MCF 10A (cell line): Measurements from ENCODE around the gene CHDH. TPM values are rescaled to one million over a fixed set of nuclear protein-coding genes. Genes with fewer than 3 reads are reported as not detected.

Experiments
- BruUV-seq: library from RNA; stranded (reverse); fragments of 400-500 nt; replicated peaks from 2 replicates; lab custom pipeline; 2021; lab: Mats Ljungman, UMichigan
- CTCF ChIA-PET: fragments of 300-600 bp; sonication (Branson Sonifier 250); formaldehyde crosslinking; extraction: SDS; loops from one replicate; lab custom pipeline; 2021; ENCODE audit warnings: antibody characterized with exemption, inconsistent platforms; lab: Yijun Ruan, JAX
- POLR2A ChIA-PET: fragments of 300-600, 350-650 bp; sonication (Branson Sonifier 250); formaldehyde crosslinking; extraction: SDS; loops from one replicate; lab custom pipeline; 2020; ENCODE audit warnings: antibody characterized with exemption, inconsistent platforms; lab: Yijun Ruan, JAX
- DNase-seq: peaks from one replicate; pipeline ENCODE4 v3.0.0-alpha.2; 2018; ENCODE audit not compliant: unreplicated experiment
- H3K27ac Mint-ChIP-seq: one replicate; pipeline ENCODE4 v1.8.0; 2022; ENCODE audit warnings: mild to moderate bottlenecking, low read depth, mixed read lengths; ENCODE audit not compliant: unreplicated experiment
- H3K27me3 Mint-ChIP-seq: one replicate; pipeline ENCODE4 v1.8.0; 2022; ENCODE audit warnings: mixed read lengths; ENCODE audit not compliant: insufficient read depth, unreplicated experiment
- H3K36me3 Mint-ChIP-seq: one replicate; pipeline ENCODE4 v1.8.0; 2022; ENCODE audit warnings: mild to moderate bottlenecking, moderate library complexity, mixed read lengths; ENCODE audit not compliant: insufficient read depth, unreplicated experiment
- H3K4me1 Mint-ChIP-seq: one replicate; pipeline ENCODE4 v1.8.0; 2022; ENCODE audit warnings: mixed read lengths; ENCODE audit not compliant: insufficient read depth, unreplicated experiment
- H3K4me3 Mint-ChIP-seq: one replicate; pipeline ENCODE4 v1.8.0; 2022; ENCODE audit warnings: mild to moderate bottlenecking, moderate library complexity, mixed read lengths; ENCODE audit not compliant: unreplicated experiment
- H3K9me3 Mint-ChIP-seq: one replicate; pipeline ENCODE4 v1.8.0; 2022; ENCODE audit warnings: mixed read lengths; ENCODE audit not compliant: unreplicated experiment
- intact Hi-C: fragments of 100-400 bp; cut with micrococcal nuclease; formaldehyde crosslinking; loops from 2 replicates; pipeline ENCODE4 v1.14.1; 2022
- total RNA-seq: library from RNA; stranded (reverse); gene quantifications from 2 replicates; pipeline ENCODE4 v1.2.3, GENCODE V29; 2022
- TF ChIP-seq, protein P1 (sequence below): fragments of 200-600 bp; IDR thresholded peaks from one replicate; pipeline ENCODE4 v1.8.0; 2022; ENCODE audit warnings: antibody characterized with exemption, mild to moderate bottlenecking; ENCODE audit not compliant: unreplicated experiment

CHDH gene
- total RNA-seq, 1 experiment from 2014 or later: 0.49 TPM

DNA sequence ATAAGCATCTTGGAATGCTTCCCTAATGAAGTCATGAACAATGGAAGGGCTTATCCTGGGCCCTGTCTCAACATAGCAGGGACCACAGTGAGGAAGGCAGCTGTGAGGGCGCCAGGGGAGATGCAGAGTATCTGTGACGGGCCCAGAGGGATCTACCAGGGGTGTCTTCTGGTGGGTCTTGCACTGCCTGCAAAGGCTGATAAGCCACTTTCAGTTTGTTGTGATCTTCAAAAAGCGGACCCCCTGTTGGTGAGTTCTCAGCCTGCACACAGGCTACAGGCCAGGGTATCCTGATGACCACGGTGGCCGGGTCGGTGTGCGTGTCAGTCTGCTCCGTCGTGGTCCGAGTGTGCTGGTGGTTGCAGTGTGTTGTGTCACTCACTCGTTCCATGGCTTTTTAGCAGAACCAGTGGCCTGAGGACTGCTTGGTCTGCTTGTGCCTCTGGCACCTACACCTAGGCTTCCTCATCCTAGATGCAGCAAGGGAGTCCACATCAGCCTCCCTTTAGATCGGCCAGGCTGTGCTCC, 46.8 kb downstream of the CHDH start:
- H3K27ac Mint-ChIP-seq: no peak overlapping the region
- H3K4me3 Mint-ChIP-seq: no peak overlapping the region
- ChIA-PET CTCF (no interaction called here), POLR2A (no interaction called here)
- H3K36me3 Mint-ChIP-seq: no peaks in the 10 kb centered on the region
- H3K9me3 Mint-ChIP-seq: no peaks in the 10 kb centered on the region
- H3K27me3 Mint-ChIP-seq: no peaks in the 10 kb centered on the region
- no peak for DNase-seq
- no TSS peak for BruUV-seq
- intact Hi-C loops: no loop called here
- H3K4me1 Mint-ChIP-seq: peaks cover 11% of the 10 kb centered on the region
- TF ChIP-seq, protein P1, sequence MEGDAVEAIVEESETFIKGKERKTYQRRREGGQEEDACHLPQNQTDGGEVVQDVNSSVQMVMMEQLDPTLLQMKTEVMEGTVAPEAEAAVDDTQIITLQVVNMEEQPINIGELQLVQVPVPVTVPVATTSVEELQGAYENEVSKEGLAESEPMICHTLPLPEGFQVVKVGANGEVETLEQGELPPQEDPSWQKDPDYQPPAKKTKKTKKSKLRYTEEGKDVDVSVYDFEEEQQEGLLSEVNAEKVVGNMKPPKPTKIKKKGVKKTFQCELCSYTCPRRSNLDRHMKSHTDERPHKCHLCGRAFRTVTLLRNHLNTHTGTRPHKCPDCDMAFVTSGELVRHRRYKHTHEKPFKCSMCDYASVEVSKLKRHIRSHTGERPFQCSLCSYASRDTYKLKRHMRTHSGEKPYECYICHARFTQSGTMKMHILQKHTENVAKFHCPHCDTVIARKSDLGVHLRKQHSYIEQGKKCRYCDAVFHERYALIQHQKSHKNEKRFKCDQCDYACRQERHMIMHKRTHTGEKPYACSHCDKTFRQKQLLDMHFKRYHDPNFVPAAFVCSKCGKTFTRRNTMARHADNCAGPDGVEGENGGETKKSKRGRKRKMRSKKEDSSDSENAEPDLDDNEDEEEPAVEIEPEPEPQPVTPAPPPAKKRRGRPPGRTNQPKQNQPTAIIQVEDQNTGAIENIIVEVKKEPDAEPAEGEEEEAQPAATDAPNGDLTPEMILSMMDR: no peak

DNA sequence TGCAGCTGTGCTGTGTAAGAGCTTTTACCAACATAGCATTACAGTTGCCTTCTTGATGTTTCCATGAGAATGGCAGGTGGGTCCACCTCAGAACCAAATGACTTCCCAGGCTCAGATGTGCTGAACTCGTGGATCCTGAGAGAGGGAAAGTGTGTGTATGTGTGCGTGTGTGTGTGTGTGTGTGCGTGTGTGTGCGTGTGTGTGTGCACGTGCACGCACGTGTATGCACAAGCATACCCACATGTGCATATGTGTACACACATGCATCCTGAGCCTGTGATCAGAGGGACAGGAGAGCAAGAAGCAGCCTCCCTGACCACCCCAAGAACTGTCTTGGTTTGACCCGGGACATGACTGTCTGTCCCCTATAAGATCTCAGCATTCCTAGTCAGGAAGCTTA, 48.1 kb downstream of the CHDH start:
- Mint-ChIP-seq H3K27me3 (no peaks in the 10 kb centered on the region), H3K27ac (no peak overlapping the region), H3K36me3 (no peaks in the 10 kb centered on the region), H3K4me1 (peaks cover 11% of the 10 kb centered on the region), H3K9me3 (no peaks in the 10 kb centered on the region), H3K4me3 (no peak overlapping the region)
- intact Hi-C loops: no loop called here
- POLR2A ChIA-PET: no interaction called here
- CTCF ChIA-PET: interaction anchor here (0.6 kb wide), 1 partner anchor 454 kb away, joined by 3 read pairs; no protein-coding TSS in a partner anchor
- DNase-seq: no peak
- BruUV-seq: no TSS peak
- TF ChIP-seq, protein P1: no peak

DNA sequence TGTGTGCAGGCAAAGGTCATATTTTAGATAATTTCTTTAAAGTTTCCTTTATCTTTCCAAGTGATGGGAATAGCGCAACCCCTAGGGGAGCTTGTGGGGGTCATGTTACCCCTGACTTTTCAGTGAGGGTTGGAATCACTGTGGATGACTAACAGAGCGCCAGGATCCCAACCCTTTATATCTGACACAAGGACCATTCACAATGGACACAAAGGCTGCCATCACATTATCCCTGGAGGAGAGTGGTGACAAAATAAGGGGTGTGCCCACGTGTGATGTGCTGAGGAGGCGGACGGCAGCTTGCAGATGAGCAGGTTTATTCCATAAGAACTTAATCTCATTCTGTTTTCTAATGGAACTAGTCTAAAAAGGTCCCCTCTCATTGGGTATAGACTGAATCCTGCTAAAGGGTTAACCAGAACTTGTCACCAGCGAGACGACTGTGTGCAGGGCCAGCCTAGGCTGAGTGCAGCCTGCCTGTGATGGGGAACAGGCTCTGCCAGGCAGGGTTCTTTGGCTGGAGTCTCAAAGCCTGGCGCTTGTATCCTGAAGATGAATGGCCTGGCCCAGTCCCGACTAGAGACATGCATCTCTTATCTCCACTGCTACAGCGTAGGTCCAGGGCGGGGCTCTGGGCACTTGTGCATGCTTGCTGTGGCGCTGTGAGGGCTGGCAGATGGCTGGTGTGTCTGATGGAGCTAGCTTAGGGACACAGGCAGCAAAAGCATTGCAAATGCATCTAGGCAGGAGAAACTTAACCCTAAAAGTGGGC, 50.2 kb downstream of the CHDH start:
- H3K4me1 Mint-ChIP-seq: peaks cover 11% of the 10 kb centered on the region
- no TSS peak for BruUV-seq
- POLR2A ChIA-PET: no interaction called here

DNA sequence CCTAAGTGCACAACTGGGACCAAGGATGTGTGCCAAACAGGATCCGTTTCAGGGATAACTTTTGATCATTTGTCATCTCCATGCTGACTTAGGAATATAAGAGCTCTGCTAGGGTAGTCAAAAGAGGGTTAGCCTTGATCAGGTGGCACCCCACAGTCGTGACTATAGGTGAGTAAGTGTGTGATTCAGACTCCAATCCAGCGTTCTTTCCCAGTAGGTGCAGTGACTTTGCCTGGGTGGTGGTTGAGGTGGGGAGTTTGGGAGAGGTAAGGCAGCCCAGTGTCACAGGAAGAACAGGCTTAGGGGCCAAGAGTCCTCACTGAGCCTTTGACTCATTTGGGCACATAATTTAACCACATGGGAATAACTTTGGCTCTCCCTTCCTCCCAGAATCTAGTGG, 51.0 kb downstream of the CHDH start:
- TF ChIP-seq, protein P1: no peak

More for the DNA sequence above, 50.2 kb downstream of the CHDH start:
- Mint-ChIP-seq H3K27me3 (no peaks in the 10 kb centered on the region), H3K9me3 (no peaks in the 10 kb centered on the region), H3K4me3 (no peak overlapping the region), H3K36me3 (no peaks in the 10 kb centered on the region), H3K27ac (no peak overlapping the region)
- TF ChIP-seq, protein P1: no peak
- CTCF ChIA-PET: interaction anchor here (1.4 kb wide), 1 partner anchor 8 kb away, joined by 4 read pairs; no protein-coding TSS in a partner anchor
- no peak for DNase-seq
- intact Hi-C loops: no loop called here

More for the DNA sequence above, 51.0 kb downstream of the CHDH start:
- no TSS peak for BruUV-seq
- Mint-ChIP-seq H3K27ac (no peak overlapping the region), H3K4me3 (no peak overlapping the region), H3K4me1 (peaks cover 11% of the 10 kb centered on the region), H3K36me3 (no peaks in the 10 kb centered on the region), H3K27me3 (peaks cover 3% of the 10 kb centered on the region), H3K9me3 (no peaks in the 10 kb centered on the region)
- POLR2A ChIA-PET: no interaction called here
- no peak for DNase-seq
- CTCF ChIA-PET: interaction anchor here (0.5 to 0.6 kb wide), 2 partner anchors 88 to 629 kb away, joined by 3 to 4 read pairs; no protein-coding TSS in a partner anchor
- intact Hi-C loops: no loop called here
